BLaER1 treated with 17β-estradiol and CSF1 and Interleukin-3, amounts not matched to agents 10 nM and 100 nM (cell line): ENCODE measurements around the gene ADCY9.
"Not testable (repeated sequence)": the region's sequence is repeated elsewhere in the genome, so short reads cannot be mapped to it uniquely, and the experiment has no call there.

ENCODE experiments used
- H3K27ac ChIP-seq, 11 experiments: shearing (Covaris generic); formaldehyde crosslinking; 2 replicates each; pipeline ENCODE4 v1.8.1; 2022
- H3K27me3 ChIP-seq, 11 experiments: shearing (Covaris generic); formaldehyde crosslinking; 2 replicates each; pipeline ENCODE4 v1.8.1; 2022
- H3K36me3 ChIP-seq, 11 experiments: shearing (Covaris generic); formaldehyde crosslinking; 2 replicates each; pipeline ENCODE4 v1.8.1; 2022
- H3K4me1 ChIP-seq, 10 experiments: shearing (Covaris generic); formaldehyde crosslinking; 2 replicates each; pipeline ENCODE4 v1.8.1; 2022
- H3K4me2 ChIP-seq, 11 experiments: shearing (Covaris generic); formaldehyde crosslinking; 2 replicates each; pipeline ENCODE4 v1.8.1; 2022
- H3K4me3 ChIP-seq, 10 experiments: shearing (Covaris generic); formaldehyde crosslinking; 2 replicates each; pipeline ENCODE4 v1.8.1; 2022
- H3K9ac ChIP-seq, 11 experiments: shearing (Covaris generic); formaldehyde crosslinking; 2 replicates each; pipeline ENCODE4 v1.8.1; 2022
- H3K9me3 ChIP-seq, 11 experiments: shearing (Covaris generic); formaldehyde crosslinking; replicated peaks in 1 of 11; 2 replicates each; pipeline ENCODE4 v1.8.1; 2022
- H4K20me1 ChIP-seq, 11 experiments: shearing (Covaris generic); formaldehyde crosslinking; 2 replicates each; pipeline ENCODE4 v1.8.1; 2022
- Cebpa-rat ChIP-seq, 11 experiments: shearing (Covaris generic); IDR thresholded peaks; 2 replicates each; pipeline ENCODE4 v1.8.1; 2022

Gene ADCY9

DNA sequence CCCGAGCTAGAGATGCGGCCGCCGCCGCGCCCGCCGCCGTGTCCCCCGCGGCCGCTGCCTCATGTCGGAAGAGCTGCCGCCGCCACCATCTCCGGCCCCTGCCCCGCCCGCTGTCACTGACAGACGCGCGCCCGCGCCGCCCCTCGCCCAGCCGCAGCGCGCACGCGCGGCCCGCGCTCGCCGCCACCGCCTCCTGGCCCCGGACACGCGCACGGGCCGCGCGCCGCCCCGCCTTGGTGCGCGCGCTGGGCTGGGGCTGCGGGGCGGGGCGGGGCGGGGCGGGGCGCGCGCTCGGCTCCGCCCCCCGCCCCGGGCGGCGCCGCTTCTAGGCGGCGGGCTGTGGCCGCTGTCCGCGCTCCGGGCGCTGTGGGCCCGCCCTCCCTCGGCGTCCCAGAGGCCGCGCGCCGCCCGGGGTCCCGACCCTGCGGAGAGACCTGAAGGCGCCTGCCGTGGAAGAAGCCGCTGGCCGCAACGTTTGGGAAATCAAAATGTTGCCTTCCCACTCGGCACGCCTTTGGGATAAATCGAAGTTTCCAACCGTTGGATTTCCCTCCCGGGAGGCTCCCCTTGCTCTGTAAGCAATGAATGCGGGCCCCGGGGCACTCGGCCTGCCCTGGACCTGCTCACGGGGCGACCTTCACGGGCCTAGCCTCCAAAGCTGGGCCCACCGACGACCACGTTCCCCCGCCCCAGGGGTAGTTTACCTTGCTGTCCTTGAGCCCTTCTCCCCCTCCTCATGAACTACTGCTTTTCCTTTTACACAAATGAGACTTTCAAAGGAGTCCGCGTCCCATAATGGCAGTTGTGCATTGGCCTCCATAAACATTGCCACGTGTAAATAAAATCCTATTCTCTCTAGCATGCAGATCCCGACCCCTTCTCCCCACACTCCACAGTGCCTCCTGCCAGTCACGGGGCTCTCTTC is at the start of gene ADCY9:
TSS of gene ADCY9 (minus strand) at position 118 of the 925 bp plus-strand sequence. CDS start 1,000 bp downstream, outside the sequence.
- peaks cover 23 to 37% (median 30%) of the 10 kb centered on the region in 10 experiments for H3K4me1 ChIP-seq
- TF ChIP-seq Cebpa-rat (IDR thresholded peaks at IDR 0.05): no peak
- H3K9ac ChIP-seq: peak within 1 kb of the TSS; percentile 73 to 89 (median 83)

DNA sequence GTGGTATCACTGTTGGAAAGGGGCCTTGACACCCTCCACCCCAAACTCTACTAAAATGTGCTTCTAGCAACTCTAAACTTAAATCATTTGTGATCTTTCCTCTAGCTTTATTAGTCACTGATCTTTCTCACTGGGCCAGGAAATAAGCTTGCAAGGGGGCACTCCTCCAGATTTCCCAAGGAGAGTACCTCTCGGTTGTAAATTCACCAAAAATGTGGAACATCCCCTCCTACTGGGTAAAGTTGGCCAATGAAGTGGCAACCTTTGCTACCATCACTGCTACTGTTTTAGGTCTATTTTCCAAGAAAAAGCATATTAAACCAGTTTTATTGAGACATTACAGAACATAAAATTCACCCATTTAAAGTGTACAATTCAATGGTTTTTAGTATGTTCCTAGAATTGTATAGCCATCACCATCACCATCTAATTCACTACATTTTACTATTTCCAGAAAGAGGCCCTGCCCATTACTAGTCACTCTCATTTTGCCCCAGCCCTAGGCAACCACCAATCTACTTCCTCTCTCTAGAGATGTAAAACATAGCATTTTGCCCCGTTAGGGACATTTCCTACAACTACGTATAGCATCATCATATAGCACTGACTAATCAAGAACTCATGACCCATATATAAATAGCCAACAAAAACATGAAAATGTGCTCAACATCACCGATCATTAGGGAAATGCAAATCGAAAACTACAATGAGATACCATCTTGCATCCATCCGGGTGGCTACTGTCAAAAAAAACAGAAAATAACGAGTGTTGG is 44.6 kb upstream of the ADCY9 start:
- H3K9me3 ChIP-seq: no peaks in the 10 kb centered on the region
- H3K4me3 ChIP-seq: no peak overlapping the region
- H3K27ac ChIP-seq: peak overlapping the region in 3 of 11 experiments; percentile 19 to 81 (median 73); a peak in 6 of 22 replicates
- H3K4me2 ChIP-seq: peak overlapping the region in 5 of 11 experiments; percentile 6 to 67 (median 63); a peak in 7 of 22 replicates
- H4K20me1 ChIP-seq: no peaks in the 10 kb centered on the region
- peak overlapping the region in 2 of 11 experiments; percentile 34 to 54; a peak in 3 of 22 replicates for H3K9ac ChIP-seq
- no peak for TF ChIP-seq Cebpa-rat (IDR thresholded peaks at IDR 0.05)
- H3K27me3 ChIP-seq: no peaks in the 10 kb centered on the region
- peaks cover 0 to 38% (median 10%) of the 10 kb centered on the region in 10 experiments; a peak in 11 of 20 replicates for H3K4me1 ChIP-seq
- no peaks in the 10 kb centered on the region for H3K36me3 ChIP-seq

More for the DNA sequence above, at the start of gene ADCY9:
- H3K4me3 ChIP-seq: peak within 1 kb of the TSS; percentile 76 to 96 (median 86)
- peaks cover 0 to 33% (median 19%) of the 10 kb centered on the region in 11 experiments; a peak in 14 of 22 replicates for H3K36me3 ChIP-seq
- H4K20me1 ChIP-seq: peaks cover 18 to 40% (median 37%) of the 10 kb centered on the region in 11 experiments; a peak in 20 of 22 replicates
- H3K27me3 ChIP-seq: no peaks in the 10 kb centered on the region
- peak within 1 kb of the TSS; percentile 64 to 81 (median 73); a peak in 21 of 22 replicates for H3K27ac ChIP-seq
- H3K4me2 ChIP-seq: peak within 1 kb of the TSS; percentile 94 to 100 (median 99)
- H3K9me3 ChIP-seq: no peaks in the 10 kb centered on the region

DNA sequence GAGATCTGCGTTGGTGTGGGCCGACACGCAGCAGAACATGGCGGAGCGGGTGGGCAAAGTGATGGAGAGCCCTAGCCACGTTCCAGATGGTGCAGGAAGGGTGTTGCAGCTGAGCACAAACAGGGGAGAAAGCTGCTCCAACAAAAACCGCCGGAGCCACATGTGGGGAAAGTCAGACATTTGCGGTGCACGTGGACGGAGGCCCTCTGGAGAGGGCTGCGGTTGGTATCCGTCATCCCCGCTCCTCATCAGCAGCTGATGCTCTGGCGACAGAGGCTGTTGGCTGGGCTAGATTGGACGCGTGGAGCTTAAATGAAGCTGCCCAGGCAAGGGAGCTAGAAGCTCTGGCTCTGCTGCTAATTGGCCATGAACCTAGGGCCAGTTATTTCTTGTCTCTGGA is 43.5 kb upstream of the ADCY9 start:
- Histone ChIP-seq H3K27me3 (no peaks in the 10 kb centered on the region), H3K9me3 (no peaks in the 10 kb centered on the region), H3K27ac (peak overlapping the region in 1 of 11 experiments; percentile 81; a peak in 2 of 22 replicates), H3K9ac (no peak overlapping the region), H3K4me3 (no peak overlapping the region), H4K20me1 (no peaks in the 10 kb centered on the region), H3K4me1 (peaks cover 0 to 38% (median 10%) of the 10 kb centered on the region in 10 experiments; a peak in 11 of 20 replicates), H3K4me2 (peak overlapping the region in 3 of 11 experiments; percentile 63 to 67 (median 65); a peak in 6 of 22 replicates), H3K36me3 (no peaks in the 10 kb centered on the region)
- TF ChIP-seq Cebpa-rat (IDR thresholded peaks at IDR 0.05): no peak

DNA sequence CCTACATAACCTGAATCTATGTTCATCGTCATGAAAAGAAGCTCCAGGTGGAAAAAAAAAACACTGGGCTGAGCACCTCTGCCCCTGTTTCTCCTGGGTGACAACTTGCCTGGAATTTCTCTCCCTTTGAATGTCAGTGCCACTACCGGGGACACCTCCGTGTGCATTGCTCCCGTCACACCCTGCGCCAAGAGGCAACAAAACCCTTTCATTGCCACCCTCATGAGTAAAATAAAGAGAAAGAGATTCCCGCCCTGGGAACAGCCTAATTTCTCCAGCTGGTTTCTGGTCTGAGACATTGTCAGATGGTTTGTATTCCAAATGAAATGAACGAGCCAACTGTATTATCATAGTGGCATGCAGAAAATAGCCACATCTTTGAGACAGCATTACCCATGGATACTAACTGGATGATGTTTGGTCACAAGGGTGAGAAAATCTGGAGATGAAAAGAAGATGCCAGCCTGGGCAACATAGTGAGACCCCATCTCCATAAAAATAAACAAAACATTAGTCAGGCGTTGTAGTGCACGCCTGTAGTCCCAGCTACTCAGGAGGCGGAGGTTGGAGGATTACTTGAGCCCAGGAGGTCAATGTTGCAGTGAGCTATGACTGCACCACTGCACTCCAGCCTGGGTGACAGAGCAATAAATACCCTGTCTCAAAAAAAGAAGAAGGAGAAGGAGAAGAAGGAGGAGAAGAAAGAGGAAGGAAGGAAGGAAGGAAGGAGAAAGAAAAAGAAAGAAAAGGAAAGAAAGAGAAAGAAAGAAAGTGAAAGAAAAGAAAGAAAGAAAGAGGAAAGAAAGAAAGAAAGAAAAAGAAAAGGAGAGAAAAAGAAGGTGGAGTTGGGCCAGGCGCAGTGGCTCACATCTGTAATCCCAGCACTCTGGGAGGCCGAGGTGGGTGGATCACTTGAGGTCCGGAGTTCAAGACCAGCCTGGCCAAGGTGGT is 42.2 kb upstream of the ADCY9 start:
- no peak overlapping the region for H3K27ac ChIP-seq

DNA sequence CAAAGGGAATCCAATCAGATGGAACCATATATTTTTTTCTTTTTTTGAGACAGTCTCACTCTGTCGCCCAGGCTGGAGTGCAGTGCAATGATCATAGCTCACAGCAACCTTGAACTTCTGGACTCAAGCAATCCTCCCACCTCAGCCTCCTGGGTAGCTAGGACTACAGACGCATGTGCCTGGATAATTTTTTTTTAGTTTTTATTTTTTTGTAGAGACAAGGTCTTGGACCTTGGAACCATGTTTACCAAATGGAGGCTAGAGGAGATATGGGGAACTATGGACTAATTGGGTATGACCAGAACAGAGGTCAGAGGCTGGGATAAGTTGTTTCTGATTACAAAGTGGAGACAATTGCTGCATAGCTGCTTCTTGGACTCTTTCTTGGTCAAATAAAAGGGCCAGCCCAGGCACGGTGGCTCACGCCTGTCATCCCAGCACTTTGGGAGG is 41.2 kb upstream of the ADCY9 start:
- no peak overlapping the region for H3K4me2 ChIP-seq

More for the DNA sequence above, 42.2 kb upstream of the ADCY9 start:
- peak overlapping the region in 5 of 11 experiments; percentile 23 to 63 (median 30); a peak in 7 of 22 replicates for H3K4me2 ChIP-seq
- TF ChIP-seq Cebpa-rat (IDR thresholded peaks at IDR 0.05): no peak
- no peaks in the 10 kb centered on the region for H3K9me3 ChIP-seq
- H3K27me3 ChIP-seq: no peaks in the 10 kb centered on the region
- H3K4me3 ChIP-seq: no peak overlapping the region
- peaks cover 0 to 38% (median 10%) of the 10 kb centered on the region in 10 experiments; a peak in 11 of 20 replicates for H3K4me1 ChIP-seq
- no peaks in the 10 kb centered on the region for H4K20me1 ChIP-seq
- no peak overlapping the region for H3K9ac ChIP-seq
- no peaks in the 10 kb centered on the region for H3K36me3 ChIP-seq

DNA sequence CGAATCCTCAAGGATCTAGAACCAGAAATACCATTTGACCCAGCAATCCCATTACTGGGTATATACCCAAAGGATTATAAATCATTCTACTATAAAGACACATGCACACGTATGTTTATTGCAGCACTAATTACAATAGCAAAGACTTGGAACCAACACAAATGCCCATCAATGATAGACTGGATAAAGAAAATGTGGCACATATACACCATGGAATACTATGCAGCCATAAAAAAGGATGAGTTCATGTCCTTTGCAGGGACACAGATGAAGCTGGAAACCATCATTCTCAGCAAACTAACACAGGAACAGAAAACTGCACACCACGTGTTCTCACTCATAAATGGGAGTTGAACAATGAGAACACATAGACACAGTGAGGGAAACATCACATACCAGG is 40.3 kb upstream of the ADCY9 start:
- H3K4me1 ChIP-seq: peaks cover 0 to 35% (median 10%) of the 10 kb centered on the region in 10 experiments; a peak in 11 of 20 replicates

More for the DNA sequence above, 41.2 kb upstream of the ADCY9 start:
- no peak overlapping the region for H3K9ac ChIP-seq
- no peak overlapping the region for H3K27ac ChIP-seq
- H3K4me1 ChIP-seq: peaks cover 0 to 38% (median 10%) of the 10 kb centered on the region in 10 experiments; a peak in 11 of 20 replicates
- no peaks in the 10 kb centered on the region for H3K36me3 ChIP-seq
- no peak for TF ChIP-seq Cebpa-rat (IDR thresholded peaks at IDR 0.05)
- no peak overlapping the region for H3K4me3 ChIP-seq
- H3K27me3 ChIP-seq: no peaks in the 10 kb centered on the region
- no peaks in the 10 kb centered on the region for H3K9me3 ChIP-seq
- H4K20me1 ChIP-seq: no peaks in the 10 kb centered on the region

DNA sequence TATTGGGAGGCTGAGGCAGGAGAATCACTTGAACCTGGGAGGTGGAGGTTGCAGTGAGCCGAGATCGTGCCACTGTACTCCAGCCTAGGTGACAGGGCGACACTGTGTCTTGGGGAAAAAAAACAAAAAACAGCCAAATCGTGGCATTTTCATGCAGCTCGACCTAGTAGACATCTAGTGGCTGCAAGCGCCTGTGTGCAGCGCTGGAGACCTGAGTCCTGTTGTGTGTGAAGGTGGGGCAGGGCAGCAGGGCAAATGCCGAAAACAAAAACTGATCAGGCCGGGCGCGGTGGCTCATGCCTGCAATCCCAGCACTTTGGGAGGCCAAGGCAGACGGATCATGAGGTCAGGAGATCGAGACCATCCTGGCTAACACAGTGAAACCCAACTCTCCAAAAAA is 37.1 kb upstream of the ADCY9 start:
- H3K27me3 ChIP-seq, H3K4me1 ChIP-seq, H4K20me1 ChIP-seq, H3K4me2 ChIP-seq, H3K4me3 ChIP-seq, H3K36me3 ChIP-seq, H3K9me3 ChIP-seq, H3K9ac ChIP-seq, H3K27ac ChIP-seq: not testable (repeated sequence)

More for the DNA sequence above, 40.3 kb upstream of the ADCY9 start:
- not testable (repeated sequence) for H3K9me3 ChIP-seq, H3K9ac ChIP-seq, H3K4me2 ChIP-seq, H3K36me3 ChIP-seq, H3K4me3 ChIP-seq, H3K27me3 ChIP-seq, H4K20me1 ChIP-seq, H3K27ac ChIP-seq

DNA sequence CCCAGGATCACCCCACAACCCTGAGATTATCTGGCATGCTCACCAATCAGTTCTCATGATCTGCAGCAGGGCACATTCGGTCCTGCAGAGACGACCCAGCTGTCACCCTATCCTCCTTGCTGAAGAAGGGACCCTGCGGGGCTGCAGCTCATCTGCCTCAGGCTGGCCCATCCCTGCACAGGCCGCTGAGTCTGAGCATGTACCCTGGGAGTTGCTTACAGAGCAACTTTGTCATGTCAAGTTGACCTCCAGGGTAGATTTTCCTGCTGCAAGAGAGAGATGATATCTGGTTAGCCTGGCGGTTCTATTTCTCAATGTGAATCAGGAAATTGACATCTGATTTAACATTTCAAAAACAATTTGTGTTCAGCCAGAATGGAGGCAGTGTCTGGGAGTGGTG is 36.0 kb upstream of the ADCY9 start:
- no peaks in the 10 kb centered on the region; a peak in 1 of 22 replicates for H3K36me3 ChIP-seq
- no peak overlapping the region for H3K9ac ChIP-seq
- peaks cover 0 to 8% (median 0%) of the 10 kb centered on the region in 10 experiments; a peak in 8 of 20 replicates for H3K4me1 ChIP-seq
- no peak overlapping the region for H3K4me3 ChIP-seq
- H3K27ac ChIP-seq: no peak overlapping the region
- peaks cover 0 to 18% (median 9%) of the 10 kb centered on the region in 11 experiments; a peak in 17 of 22 replicates for H3K9me3 ChIP-seq
- H4K20me1 ChIP-seq: no peaks in the 10 kb centered on the region
- H3K27me3 ChIP-seq: no peaks in the 10 kb centered on the region
- no peak for TF ChIP-seq Cebpa-rat (IDR thresholded peaks at IDR 0.05)
- no peak overlapping the region for H3K4me2 ChIP-seq
